ENCODE results near the gene CACNA1D.

CACNA1D gene

GRCh38 chr3:53482227-53482626 lies 12.2 kb upstream of the CACNA1D start:
- Histone ChIP-seq H3K36me3 (ENCODE audit: control insufficient read depth in 5 of 5, insufficient read depth in 5 of 5, low read length in 5 of 5) (no peaks in the 10 kb centered on the region), H3K4me3 (ENCODE audit: low read depth in 1 of 5, low read length in 5 of 5) (no peak overlapping the region), H3K4me1 (ENCODE audit: control insufficient read depth in 5 of 5, insufficient read depth in 5 of 5, low read length in 5 of 5) (no peaks in the 10 kb centered on the region), H3K9ac (ENCODE audit: low read length in 5 of 5) (no peak overlapping the region), H3K9me3 (ENCODE audit: control insufficient read depth in 5 of 5, low read length in 5 of 5) (no peaks in the 10 kb centered on the region), H3K27ac (ENCODE audit: low read depth, low read length) (no peak overlapping the region), H3K27me3 (ENCODE audit: control insufficient read depth in 5 of 5, insufficient read depth in 4 of 5, low read length in 5 of 5) (peaks cover 0 to 13% (median 4%) of the 10 kb centered on the region in 5 donors)

- no peaks in the 10 kb centered on the region for H3K9me3 ChIP-seq (ENCODE audit: control insufficient read depth in 5 of 5, low read length in 5 of 5)
- no peak overlapping the region for H3K27ac ChIP-seq (ENCODE audit: low read depth, low read length)
- H3K27me3 ChIP-seq (ENCODE audit: control insufficient read depth in 5 of 5, insufficient read depth in 4 of 5, low read length in 5 of 5): peaks cover 0 to 9% (median 3%) of the 10 kb centered on the region in 5 donors
- H3K4me3 ChIP-seq (ENCODE audit: low read depth in 1 of 5, low read length in 5 of 5): no peak overlapping the region
- no peak overlapping the region for H3K9ac ChIP-seq (ENCODE audit: low read length in 5 of 5)
- H3K36me3 ChIP-seq (ENCODE audit: control insufficient read depth in 5 of 5, insufficient read depth in 5 of 5, low read length in 5 of 5): no peaks in the 10 kb centered on the region
- H3K4me1 ChIP-seq (ENCODE audit: control insufficient read depth in 5 of 5, insufficient read depth in 5 of 5, low read length in 5 of 5): no peaks in the 10 kb centered on the region
These were observed 10.6 kb upstream of the CACNA1D start for GRCh38 chr3:53483821-53484220.

GRCh38 chr3:53484984-53485383 lies 9.4 kb upstream of the CACNA1D start:
- Histone ChIP-seq H3K4me3 (ENCODE audit: low read depth in 1 of 5, low read length in 5 of 5) (no peak overlapping the region), H3K9me3 (ENCODE audit: control insufficient read depth in 5 of 5, low read length in 5 of 5) (no peaks in the 10 kb centered on the region), H3K4me1 (ENCODE audit: control insufficient read depth in 5 of 5, insufficient read depth in 5 of 5, low read length in 5 of 5) (no peaks in the 10 kb centered on the region), H3K27ac (ENCODE audit: low read depth, low read length) (no peak overlapping the region), H3K9ac (ENCODE audit: low read length in 5 of 5) (no peak overlapping the region), H3K27me3 (ENCODE audit: control insufficient read depth in 5 of 5, insufficient read depth in 4 of 5, low read length in 5 of 5) (peaks cover 0 to 2% (median 2%) of the 10 kb centered on the region in 5 donors), H3K36me3 (ENCODE audit: control insufficient read depth in 5 of 5, insufficient read depth in 5 of 5, low read length in 5 of 5) (no peaks in the 10 kb centered on the region)

DNA sequence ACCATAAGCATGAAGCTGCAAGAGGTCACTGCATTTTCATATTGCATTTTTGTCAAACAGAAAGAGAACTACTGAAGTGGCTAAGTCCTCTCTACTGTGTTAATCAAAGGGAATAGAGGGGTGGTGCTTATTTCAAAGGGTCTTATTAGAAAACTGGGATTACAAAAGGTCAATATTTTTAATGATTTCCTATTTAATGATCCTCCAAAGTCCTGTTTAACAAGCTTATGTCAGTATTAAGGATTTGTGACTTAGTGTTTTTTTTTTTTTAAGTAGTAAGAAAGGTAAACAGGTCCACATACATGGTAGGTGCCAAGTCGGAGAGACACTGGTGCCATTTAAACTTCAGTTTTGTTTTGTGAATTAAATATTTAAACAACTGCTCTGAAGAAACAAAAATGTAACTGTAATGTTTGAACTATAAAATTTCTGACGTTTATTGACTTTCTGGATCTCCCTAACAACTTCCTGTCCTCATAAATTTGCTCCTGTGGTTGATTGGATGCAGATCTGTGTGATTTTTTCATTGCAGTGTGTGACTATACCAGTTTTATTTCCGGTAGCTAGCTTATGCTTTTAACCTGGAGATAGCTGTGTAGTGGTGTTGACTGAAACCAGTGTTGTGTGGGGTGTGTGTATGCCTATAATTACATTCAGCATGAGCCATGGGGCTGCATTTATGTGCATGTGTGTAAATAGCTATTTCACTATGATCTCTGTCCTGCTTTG lies 8.6 kb upstream of the CACNA1D start:
- Histone ChIP-seq H3K27me3 (ENCODE audit: control insufficient read depth in 5 of 5, insufficient read depth in 4 of 5, low read length in 5 of 5) (peaks cover 0 to 6% (median 0%) of the 10 kb centered on the region in 5 donors), H3K36me3 (ENCODE audit: control insufficient read depth in 5 of 5, insufficient read depth in 5 of 5, low read length in 5 of 5) (no peaks in the 10 kb centered on the region), H3K27ac (ENCODE audit: low read depth, low read length) (no peak overlapping the region), H3K9me3 (ENCODE audit: control insufficient read depth in 5 of 5, low read length in 5 of 5) (no peaks in the 10 kb centered on the region), H3K9ac (ENCODE audit: low read length in 5 of 5) (no peak overlapping the region), H3K4me3 (ENCODE audit: low read depth in 1 of 5, low read length in 5 of 5) (no peak overlapping the region), H3K4me1 (ENCODE audit: control insufficient read depth in 5 of 5, insufficient read depth in 5 of 5, low read length in 5 of 5) (no peaks in the 10 kb centered on the region)

- H3K9ac ChIP-seq (ENCODE audit: low read length in 5 of 5): no peak overlapping the region
- no peak overlapping the region for H3K4me3 ChIP-seq (ENCODE audit: low read depth in 1 of 5, low read length in 5 of 5)
- no peaks in the 10 kb centered on the region for H3K36me3 ChIP-seq (ENCODE audit: control insufficient read depth in 5 of 5, insufficient read depth in 5 of 5, low read length in 5 of 5)
- no peaks in the 10 kb centered on the region for H3K9me3 ChIP-seq (ENCODE audit: control insufficient read depth in 5 of 5, low read length in 5 of 5)
- no peak overlapping the region for H3K27ac ChIP-seq (ENCODE audit: low read depth, low read length)
- H3K4me1 ChIP-seq (ENCODE audit: control insufficient read depth in 5 of 5, insufficient read depth in 5 of 5, low read length in 5 of 5): no peaks in the 10 kb centered on the region
- peaks cover 0 to 6% (median 2%) of the 10 kb centered on the region in 5 donors for H3K27me3 ChIP-seq (ENCODE audit: control insufficient read depth in 5 of 5, insufficient read depth in 4 of 5, low read length in 5 of 5)
These were observed 7.3 kb upstream of the CACNA1D start for GRCh38 chr3:53486961-53487654.

DNA sequence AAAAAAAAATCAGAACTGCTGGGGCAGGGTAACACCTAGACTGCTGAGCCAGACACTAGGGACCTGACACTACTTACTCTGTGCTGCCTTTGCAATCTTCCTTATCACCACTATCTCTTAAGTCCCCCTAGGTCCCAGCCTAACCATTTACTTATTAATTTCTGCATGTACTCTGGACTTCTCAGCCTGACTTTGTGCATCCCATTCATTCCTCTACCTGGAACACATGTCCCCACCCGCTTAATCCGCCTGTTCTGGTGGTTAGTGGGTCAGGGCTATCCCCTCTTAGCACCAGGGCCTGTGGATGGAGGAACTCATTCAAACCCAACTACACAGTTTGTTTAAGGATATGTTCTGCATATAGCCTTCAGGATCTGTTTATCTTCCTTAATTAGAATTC lies 5.0 kb upstream of the CACNA1D start:
- Histone ChIP-seq H3K9me3 (ENCODE audit: control insufficient read depth in 5 of 5, low read length in 5 of 5) (no peaks in the 10 kb centered on the region), H3K9ac (ENCODE audit: low read length in 5 of 5) (no peak overlapping the region), H3K27ac (ENCODE audit: low read depth, low read length) (no peak overlapping the region), H3K27me3 (ENCODE audit: control insufficient read depth in 5 of 5, insufficient read depth in 4 of 5, low read length in 5 of 5) (peaks cover 0 to 16% (median 8%) of the 10 kb centered on the region in 5 donors), H3K4me3 (ENCODE audit: low read depth in 1 of 5, low read length in 5 of 5) (no peak overlapping the region), H3K4me1 (ENCODE audit: control insufficient read depth in 5 of 5, insufficient read depth in 5 of 5, low read length in 5 of 5) (peaks cover 0 to 9% (median 5%) of the 10 kb centered on the region in 5 donors), H3K36me3 (ENCODE audit: control insufficient read depth in 5 of 5, insufficient read depth in 5 of 5, low read length in 5 of 5) (no peaks in the 10 kb centered on the region)

- no peak overlapping the region for H3K4me3 ChIP-seq (ENCODE audit: low read depth in 1 of 5, low read length in 5 of 5)
- no peak overlapping the region for H3K27ac ChIP-seq (ENCODE audit: low read depth, low read length)
- peaks cover 0 to 17% (median 8%) of the 10 kb centered on the region in 5 donors for H3K27me3 ChIP-seq (ENCODE audit: control insufficient read depth in 5 of 5, insufficient read depth in 4 of 5, low read length in 5 of 5)
- no peak overlapping the region for H3K9ac ChIP-seq (ENCODE audit: low read length in 5 of 5)
- H3K36me3 ChIP-seq (ENCODE audit: control insufficient read depth in 5 of 5, insufficient read depth in 5 of 5, low read length in 5 of 5): no peaks in the 10 kb centered on the region
- no peaks in the 10 kb centered on the region for H3K9me3 ChIP-seq (ENCODE audit: control insufficient read depth in 5 of 5, low read length in 5 of 5)
- H3K4me1 ChIP-seq (ENCODE audit: control insufficient read depth in 5 of 5, insufficient read depth in 5 of 5, low read length in 5 of 5): peaks cover 0 to 9% (median 7%) of the 10 kb centered on the region in 5 donors
These were observed 4.5 kb upstream of the CACNA1D start for GRCh38 chr3:53489787-53490458.

GRCh38 chr3:53490459-53490968 lies 3.9 kb upstream of the CACNA1D start:
- H3K4me1 ChIP-seq (ENCODE audit: control insufficient read depth in 5 of 5, insufficient read depth in 5 of 5, low read length in 5 of 5): peaks cover 0 to 14% (median 12%) of the 10 kb centered on the region in 5 donors
- peaks cover 0 to 22% (median 14%) of the 10 kb centered on the region in 5 donors for H3K27me3 ChIP-seq (ENCODE audit: control insufficient read depth in 5 of 5, insufficient read depth in 4 of 5, low read length in 5 of 5)
- H3K4me3 ChIP-seq (ENCODE audit: low read depth in 1 of 5, low read length in 5 of 5): no peak overlapping the region
- H3K36me3 ChIP-seq (ENCODE audit: control insufficient read depth in 5 of 5, insufficient read depth in 5 of 5, low read length in 5 of 5): no peaks in the 10 kb centered on the region
- H3K9me3 ChIP-seq (ENCODE audit: control insufficient read depth in 5 of 5, low read length in 5 of 5): no peaks in the 10 kb centered on the region
- no peak overlapping the region for H3K9ac ChIP-seq (ENCODE audit: low read length in 5 of 5)
- H3K27ac ChIP-seq (ENCODE audit: low read depth, low read length): no peak overlapping the region

- Histone ChIP-seq H3K36me3 (ENCODE audit: control insufficient read depth in 5 of 5, insufficient read depth in 5 of 5, low read length in 5 of 5) (no peaks in the 10 kb centered on the region), H3K4me1 (ENCODE audit: control insufficient read depth in 5 of 5, insufficient read depth in 5 of 5, low read length in 5 of 5) (peaks cover 0 to 19% (median 17%) of the 10 kb centered on the region in 5 donors), H3K4me3 (ENCODE audit: low read depth in 1 of 5, low read length in 5 of 5) (no peak overlapping the region), H3K27ac (ENCODE audit: low read depth, low read length) (no peak overlapping the region), H3K9me3 (ENCODE audit: control insufficient read depth in 5 of 5, low read length in 5 of 5) (no peaks in the 10 kb centered on the region), H3K27me3 (ENCODE audit: control insufficient read depth in 5 of 5, insufficient read depth in 4 of 5, low read length in 5 of 5) (peaks cover 6 to 29% (median 21%) of the 10 kb centered on the region in 5 donors), H3K9ac (ENCODE audit: low read length in 5 of 5) (no peak overlapping the region)
These were observed 3.1 kb upstream of the CACNA1D start for GRCh38 chr3:53491276-53491675.

DNA sequence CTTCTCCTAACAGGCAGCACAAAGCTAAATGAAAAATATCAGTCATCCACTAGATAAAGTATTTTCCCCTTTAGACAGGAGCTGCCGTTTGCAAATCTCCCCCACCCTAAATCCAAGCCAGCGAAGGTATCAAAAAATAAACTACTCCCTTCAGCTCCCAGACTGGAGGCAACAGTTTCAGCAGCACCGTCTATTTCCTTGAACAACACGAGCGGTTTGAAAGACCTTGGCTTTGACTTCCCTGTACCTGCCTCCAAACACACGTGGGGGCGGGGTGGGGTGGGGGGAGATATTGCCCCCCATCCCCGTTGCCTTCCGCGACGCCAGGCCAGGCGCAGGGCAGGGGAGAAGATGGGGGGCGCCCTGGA lies 832 bp upstream of the CACNA1D start:
- Histone ChIP-seq H3K36me3 (ENCODE audit: control insufficient read depth in 5 of 5, insufficient read depth in 5 of 5, low read length in 5 of 5) (no peaks in the 10 kb centered on the region), H3K4me3 (ENCODE audit: low read depth in 1 of 5, low read length in 5 of 5) (peak overlapping the region in 1 of 5 donors; percentile 58), H3K9ac (ENCODE audit: low read length in 5 of 5) (no peak overlapping the region), H3K27me3 (ENCODE audit: control insufficient read depth in 5 of 5, insufficient read depth in 4 of 5, low read length in 5 of 5) (peaks cover 6 to 38% (median 30%) of the 10 kb centered on the region in 5 donors), H3K9me3 (ENCODE audit: control insufficient read depth in 5 of 5, low read length in 5 of 5) (no peaks in the 10 kb centered on the region), H3K4me1 (ENCODE audit: control insufficient read depth in 5 of 5, insufficient read depth in 5 of 5, low read length in 5 of 5) (peaks cover 0 to 19% (median 17%) of the 10 kb centered on the region in 5 donors), H3K27ac (ENCODE audit: low read depth, low read length) (no peak overlapping the region)
